K562 (cell line): ENCODE measurements around the gene TPD52L1. TPM values are rescaled to one million over a fixed set of nuclear protein-coding genes. Genes with fewer than 3 reads are reported as not detected.
A peak's percentile ranks its signal among the peaks of the same experiment; 100 is the strongest.

Source experiments
- ATAC-seq: fragments of 200-7000 bp; cut with Tn5 transposase; 3 replicates; pipeline ENCODE4 v1.9.1; 2020; ENCODE audit warnings: moderate library complexity
- BruUV-seq: library from RNA; stranded (reverse); fragments of 400-500 nt; replicated peaks from 2 replicates; lab custom pipeline; 2021; lab: Mats Ljungman, UMichigan
- CTCF ChIA-PET: fragments of 300-600 bp; formaldehyde crosslinking; extraction: SDS; loops from one replicate; lab custom pipeline; 2021; ENCODE audit warnings: low intra/inter-chr PET ratio; lab: Yijun Ruan, JAX
- POLR2A ChIA-PET: fragments of 300-600, 350-650 bp; sonication (Branson Sonifier 250); formaldehyde crosslinking; extraction: SDS; loops from one replicate; lab custom pipeline; 2021; ENCODE audit warnings: antibody characterized with exemption, inconsistent platforms; lab: Yijun Ruan, JAX
- DNase-seq, 4 experiments: peaks; one replicate each; pipeline versions ENCODE4 v3.0.0 to v3.0.0-alpha.2; 2011 to 2018; ENCODE audit warnings: low spot score in 3 of 4, mixed read lengths in 3 of 4; ENCODE audit errors: extremely low read depth in 1 of 4
- FAIRE-seq: peaks from 2 replicates; lab custom pipeline; 2011; peaks lifted over from hg19 to GRCh38; lab: Jason Lieb, UNC
- H2AFZ ChIP-seq: 2 replicates; pipeline ENCODE4 v1.6.0; 2011; ENCODE audit warnings: low read depth, low read length, control low read depth, inconsistent platforms
- H3K27ac ChIP-seq: fragments of 200-600 bp; 3 replicates; pipeline ENCODE4 v1.8.0; 2011; ENCODE audit warnings: low read depth, mild to moderate bottlenecking, control low read depth, inconsistent platforms, low read length, moderate library complexity, mixed read lengths; ENCODE audit errors: extremely low read depth
- H3K27me3 ChIP-seq, 2 experiments: fragments of 300-600 bp in 1 of 2; 2 replicates in 1 of 2; 3 replicates in 1 of 2; pipeline versions ENCODE4 v1.6.0 to v1.8.0; 2011; ENCODE audit warnings: inconsistent platforms in 2 of 2, low read length in 2 of 2, mild to moderate bottlenecking in 1 of 2, mixed read lengths in 1 of 2, moderate library complexity in 1 of 2; ENCODE audit not compliant: control insufficient read depth in 2 of 2, insufficient read depth in 2 of 2
- H3K36me3 ChIP-seq: fragments of 300-600 bp; 3 replicates; pipeline ENCODE4 v1.8.0; 2011; ENCODE audit warnings: mild to moderate bottlenecking, low read length, inconsistent platforms; ENCODE audit not compliant: control insufficient read depth, insufficient read depth
- H3K4me1 ChIP-seq, 2 experiments: fragments of 200-600 bp in 1 of 2; replicated peaks in 1 of 2; 2 replicates in 1 of 2; 3 replicates in 1 of 2; pipeline versions ENCODE4 v1.5.1 to v1.8.0; 2011; ENCODE audit warnings: inconsistent platforms in 2 of 2, low read length in 2 of 2, mild to moderate bottlenecking in 1 of 2, mixed read lengths in 1 of 2, moderate library complexity in 1 of 2; ENCODE audit not compliant: control insufficient read depth in 2 of 2, insufficient read depth in 2 of 2
- H3K4me2 ChIP-seq: 2 replicates; pipeline ENCODE4 v1.6.1; 2011; ENCODE audit warnings: low read length, control low read depth, inconsistent platforms, mixed read lengths; ENCODE audit not compliant: insufficient read depth
- H3K4me3 ChIP-seq: fragments of 200-600 bp; sonication (generic), shearing (Covaris generic); 2 replicates; pipeline ENCODE4 v1.5.1; 2016; ENCODE audit warnings: control low read depth, inconsistent platforms
- H3K79me2 ChIP-seq: fragments of 200-600 bp; 3 replicates; pipeline ENCODE4 v1.8.0; 2011; ENCODE audit warnings: low read length, inconsistent platforms; ENCODE audit not compliant: control insufficient read depth, insufficient read depth
- H3K9ac ChIP-seq, 2 experiments: 2 replicates each; pipeline versions ENCODE4 v1.6.0 to v1.6.1; 2011; ENCODE audit warnings: low read depth in 2 of 2, low read length in 2 of 2, control low read depth in 1 of 2, inconsistent platforms in 1 of 2, mild to moderate bottlenecking in 1 of 2, mixed read lengths in 1 of 2; ENCODE audit not compliant: insufficient read depth in 1 of 2
- H3K9me1 ChIP-seq: one replicate; pipeline ENCODE4 v1.6.0; 2011; ENCODE audit warnings: inconsistent platforms, mild to moderate bottlenecking, low read length, moderate library complexity; ENCODE audit not compliant: control insufficient read depth, insufficient read depth
- H3K9me3 ChIP-seq: replicated peaks from 2 replicates; pipeline ENCODE4 v1.5.1; 2011; ENCODE audit warnings: low read depth, low read length, inconsistent platforms; ENCODE audit not compliant: control insufficient read depth, insufficient read depth
- H4K20me1 ChIP-seq: replicated peaks from 2 replicates; pipeline ENCODE4 v1.6.1; 2011; ENCODE audit warnings: low read length, inconsistent platforms, mixed read lengths; ENCODE audit not compliant: control insufficient read depth, insufficient read depth
- RBM14 ChIP-seq: fragments of 200-400 bp; formaldehyde crosslinking; IDR thresholded peaks from 2 replicates; pipeline ENCODE4 v1.6.1; 2018; ENCODE audit warnings: low read depth, mild to moderate bottlenecking, low read length, moderate library complexity, borderline replicate concordance; ENCODE audit not compliant: insufficient read depth
- WGBS: fragments of 100-300 bp; shearing (Covaris generic); methylation state at CpG from one replicate; pipeline ENCODE4 v1.1.6; 2016; ENCODE audit warnings: low coverage, mixed read lengths; ENCODE audit not compliant: insufficient coverage; ENCODE audit errors: missing lambda C conversion rate; 5-methylcytosine and 5-hydroxymethylcytosine counted together
- in situ Hi-C: fragments of 300-500 bp; cut with MboI; formaldehyde crosslinking; loops from 4 replicates; pipeline ENCODE4 v1.15.0; 2018; ENCODE audit warnings: inconsistent platforms, mixed read lengths
- intact Hi-C: fragments of 100-400 bp; cut with micrococcal nuclease; formaldehyde crosslinking; loops from 2 replicates; pipeline ENCODE4 v1.14.2; 2022
- polyA plus RNA-seq, 8 experiments: library from polyadenylated mRNA; depleted of rRNA in 4 of 8; stranded (reverse) in 5 of 8; unstranded in 3 of 8; fragments of >200 nt; fragmentation: Nextera tagmentation in 2 of 8; fragmentation: Illumina TruSeq in 1 of 8; extraction: Ambion mirVana in 2 of 8; extraction: Trizol in 1 of 8; gene quantifications; 2 replicates each; pipeline versions ENCODE4 v1.2.1 to v1.2.3, GENCODE V29; 2011 to 2014; ENCODE audit warnings: inconsistent platforms in 1 of 8, missing spikeins in 1 of 8
- total RNA-seq, 7 experiments: library from RNA; depleted of rRNA in 6 of 7; stranded (reverse); fragments of >200 nt in 6 of 7; fragmentation: Illumina TruSeq in 2 of 7; extraction: Trizol in 2 of 7; gene quantifications; 2 replicates each; pipeline versions ENCODE4 v1.2.1 to v1.2.3, GENCODE V29; 2011 to 2021; ENCODE audit warnings: low replicate concordance in 1 of 7
- TF ChIP-seq, protein P1 (sequence below): fragments of 450-650 bp; IDR thresholded peaks from 2 replicates; pipeline ENCODE4 v1.6.1; 2016; ENCODE audit warnings: low read depth
- TF ChIP-seq, protein P2 (sequence below): fragments of 450-650 bp; IDR thresholded peaks from 2 replicates; pipeline ENCODE4 v1.6.1; 2016; ENCODE audit warnings: antibody characterized with exemption
- TF ChIP-seq, protein P3 (sequence below): fragments of 200-800 bp; sonication (Bioruptor generic); IDR thresholded peaks from 2 replicates; pipeline ENCODE4 v1.6.1; 2017; ENCODE audit warnings: missing genetic modification characterization, missing compliant biosample characterization

Gene TPD52L1
- total and polyA plus RNA-seq, 9 of the 15 experiments (the other 6 are each of a cell fraction or from before 2014, with no cell fraction given) = 12.9 to 149 (median 75.7) TPM

DNA sequence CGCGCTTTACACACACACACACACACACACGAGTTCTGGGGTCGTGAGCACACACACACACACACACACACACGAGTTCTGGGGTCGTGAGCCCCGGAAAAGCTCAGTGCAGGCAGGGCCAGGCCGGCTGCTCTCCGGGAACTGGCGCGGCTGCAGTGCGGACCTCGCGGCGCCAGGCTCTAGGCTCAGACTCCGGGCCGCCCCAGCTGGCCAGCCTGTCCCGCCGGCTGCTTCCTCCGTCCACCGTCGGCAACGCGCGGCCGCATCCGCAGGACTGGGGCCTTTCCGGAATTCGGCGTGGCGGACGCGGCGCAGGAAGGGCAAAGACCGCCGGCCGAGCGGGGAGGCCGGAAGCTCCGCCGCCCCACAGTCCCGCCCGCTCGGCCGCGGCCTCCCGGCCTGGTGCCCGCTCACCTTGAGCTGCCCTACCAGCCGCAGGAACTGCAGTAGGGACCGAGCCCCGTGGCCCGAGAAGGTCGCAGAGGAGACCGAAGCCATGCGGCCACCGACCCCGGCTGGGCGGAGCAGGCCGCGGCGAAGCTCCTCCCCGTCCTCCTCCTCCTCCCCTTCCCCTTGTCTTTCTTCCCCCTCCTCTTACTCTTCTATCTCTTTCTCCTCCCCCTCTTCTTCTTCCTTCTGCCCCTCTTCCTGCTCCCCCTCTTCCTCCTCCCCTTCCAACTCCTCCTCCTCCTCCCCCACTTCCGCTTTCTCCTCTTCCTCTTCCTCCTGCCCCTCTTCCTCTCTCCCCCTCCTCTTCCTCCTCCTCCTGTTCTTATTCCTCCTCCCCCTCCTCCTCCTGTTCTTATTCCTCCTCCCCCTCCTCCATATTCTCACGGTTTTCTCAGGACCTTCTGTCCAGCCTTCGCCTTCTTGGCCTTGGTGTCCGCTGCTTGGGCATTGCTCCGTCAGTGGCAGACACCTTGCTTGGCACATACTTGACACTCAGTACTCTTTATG lies 148.1 kb downstream of the TPD52L1 start, which contains the start of gene HDDC2:
Gene HDDC2 (minus strand): TSS at position 533 of the 957 bp plus-strand sequence. CDS start 35 bp downstream, at position 498.
- peaks cover 54% of the 10 kb centered on the region for H3K79me2 ChIP-seq
- peaks cover 11 to 51% of the 10 kb centered on the region in 2 experiments for H3K4me1 ChIP-seq
- FAIRE-seq (peak; percentile 46), DNase-seq (peak; percentile 83 to 89 (median 89)), ATAC-seq (peak; percentile 84)
- H2AFZ ChIP-seq = peak within 1 kb of the TSS; percentile 73
- H3K9me1 ChIP-seq = peaks cover 4% of the 10 kb centered on the region
- in situ Hi-C loops (loop anchor here (10.0 kb wide), 1 partner anchor 427 kb away; no protein-coding TSS in a partner anchor), intact Hi-C loops (loop anchor here (1.0 to 5.0 kb wide), 2 partner anchors 148 to 339 kb away; partner anchors contain the start of genes RNF217 and TPD52L1)
- ChIA-PET CTCF (no interaction called here), POLR2A (interaction anchor here (0.6 to 1.8 kb wide), 9 partner anchors 9 to 660 kb away, joined by 3 to 6 read pairs (median 4); no protein-coding TSS in a partner anchor)
- WGBS = 4% methylated on average over 45 of the region's 67 CpGs
- no peaks in the 10 kb centered on the region for H4K20me1 ChIP-seq
- H3K36me3 ChIP-seq = peaks cover 39% of the 10 kb centered on the region
- peak within 1 kb of the TSS; percentile 80 for H3K4me3 ChIP-seq
- H3K27me3 ChIP-seq = no peaks in the 10 kb centered on the region
- peak within 1 kb of the TSS; percentile 81 to 97 for H3K9ac ChIP-seq
- H3K9me3 ChIP-seq = 0 out of 2 replicates have a peak, but pooled peaks cover 3% of the 10 kb centered on the region
- H3K27ac ChIP-seq = peak within 1 kb of the TSS; percentile 96
- BruUV-seq = no TSS peak
- peak within 1 kb of the TSS; percentile 80 for H3K4me2 ChIP-seq
- TF ChIP-seq, protein P1, sequence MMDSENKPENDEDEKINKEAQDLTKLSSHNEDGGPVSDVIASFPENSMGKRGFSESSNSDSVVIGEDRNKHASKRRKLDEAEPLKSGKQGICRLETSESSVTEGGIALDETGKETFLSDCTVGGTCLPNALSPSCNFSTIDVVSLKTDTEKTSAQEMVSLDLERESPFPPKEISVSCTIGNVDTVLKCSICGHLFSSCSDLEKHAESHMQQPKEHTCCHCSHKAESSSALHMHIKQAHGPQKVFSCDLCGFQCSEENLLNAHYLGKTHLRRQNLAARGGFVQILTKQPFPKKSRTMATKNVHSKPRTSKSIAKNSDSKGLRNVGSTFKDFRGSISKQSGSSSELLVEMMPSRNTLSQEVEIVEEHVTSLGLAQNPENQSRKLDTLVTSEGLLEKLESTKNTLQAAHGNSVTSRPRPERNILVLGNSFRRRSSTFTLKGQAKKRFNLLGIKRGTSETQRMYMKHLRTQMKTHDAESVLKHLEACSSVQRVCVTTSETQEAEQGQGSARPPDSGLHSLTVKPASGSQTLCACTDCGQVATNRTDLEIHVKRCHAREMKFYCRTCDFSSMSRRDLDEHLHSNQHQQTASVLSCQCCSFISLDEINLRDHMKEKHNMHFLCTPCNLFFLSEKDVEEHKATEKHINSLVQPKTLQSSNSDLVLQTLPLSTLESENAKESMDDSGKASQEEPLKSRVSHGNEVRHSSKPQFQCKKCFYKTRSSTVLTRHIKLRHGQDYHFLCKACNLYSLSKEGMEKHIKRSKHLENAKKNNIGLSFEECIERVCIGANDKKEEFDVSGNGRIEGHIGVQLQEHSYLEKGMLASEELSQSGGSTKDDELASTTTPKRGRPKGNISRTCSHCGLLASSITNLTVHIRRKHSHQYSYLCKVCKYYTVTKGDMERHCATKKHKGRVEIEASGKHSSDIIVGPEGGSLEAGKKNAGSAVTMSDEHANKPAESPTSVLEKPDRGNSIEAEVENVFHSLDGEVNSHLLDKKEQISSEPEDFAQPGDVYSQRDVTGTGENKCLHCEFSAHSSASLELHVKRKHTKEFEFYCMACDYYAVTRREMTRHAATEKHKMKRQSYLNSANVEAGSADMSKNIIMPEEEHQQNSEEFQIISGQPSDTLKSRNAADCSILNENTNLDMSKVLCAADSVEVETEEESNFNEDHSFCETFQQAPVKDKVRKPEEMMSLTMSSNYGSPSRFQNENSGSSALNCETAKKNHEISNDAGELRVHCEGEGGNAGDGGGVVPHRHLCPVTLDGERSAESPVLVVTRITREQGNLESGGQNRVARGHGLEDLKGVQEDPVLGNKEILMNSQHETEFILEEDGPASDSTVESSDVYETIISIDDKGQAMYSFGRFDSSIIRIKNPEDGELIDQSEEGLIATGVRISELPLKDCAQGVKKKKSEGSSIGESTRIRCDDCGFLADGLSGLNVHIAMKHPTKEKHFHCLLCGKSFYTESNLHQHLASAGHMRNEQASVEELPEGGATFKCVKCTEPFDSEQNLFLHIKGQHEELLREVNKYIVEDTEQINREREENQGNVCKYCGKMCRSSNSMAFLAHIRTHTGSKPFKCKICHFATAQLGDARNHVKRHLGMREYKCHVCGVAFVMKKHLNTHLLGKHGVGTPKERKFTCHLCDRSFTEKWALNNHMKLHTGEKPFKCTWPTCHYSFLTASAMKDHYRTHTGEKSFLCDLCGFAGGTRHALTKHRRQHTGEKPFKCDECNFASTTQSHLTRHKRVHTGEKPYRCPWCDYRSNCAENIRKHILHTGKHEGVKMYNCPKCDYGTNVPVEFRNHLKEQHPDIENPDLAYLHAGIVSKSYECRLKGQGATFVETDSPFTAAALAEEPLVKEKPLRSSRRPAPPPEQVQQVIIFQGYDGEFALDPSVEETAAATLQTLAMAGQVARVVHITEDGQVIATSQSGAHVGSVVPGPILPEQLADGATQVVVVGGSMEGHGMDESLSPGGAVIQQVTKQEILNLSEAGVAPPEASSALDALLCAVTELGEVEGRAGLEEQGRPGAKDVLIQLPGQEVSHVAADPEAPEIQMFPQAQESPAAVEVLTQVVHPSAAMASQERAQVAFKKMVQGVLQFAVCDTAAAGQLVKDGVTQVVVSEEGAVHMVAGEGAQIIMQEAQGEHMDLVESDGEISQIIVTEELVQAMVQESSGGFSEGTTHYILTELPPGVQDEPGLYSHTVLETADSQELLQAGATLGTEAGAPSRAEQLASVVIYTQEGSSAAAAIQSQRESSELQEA = peak; percentile 58; the same call in 1 of the 2 replicates
- TF ChIP-seq RBM14 = peak; percentile 88; the same call in 1 of the 2 replicates
- TF ChIP-seq, protein P2, sequence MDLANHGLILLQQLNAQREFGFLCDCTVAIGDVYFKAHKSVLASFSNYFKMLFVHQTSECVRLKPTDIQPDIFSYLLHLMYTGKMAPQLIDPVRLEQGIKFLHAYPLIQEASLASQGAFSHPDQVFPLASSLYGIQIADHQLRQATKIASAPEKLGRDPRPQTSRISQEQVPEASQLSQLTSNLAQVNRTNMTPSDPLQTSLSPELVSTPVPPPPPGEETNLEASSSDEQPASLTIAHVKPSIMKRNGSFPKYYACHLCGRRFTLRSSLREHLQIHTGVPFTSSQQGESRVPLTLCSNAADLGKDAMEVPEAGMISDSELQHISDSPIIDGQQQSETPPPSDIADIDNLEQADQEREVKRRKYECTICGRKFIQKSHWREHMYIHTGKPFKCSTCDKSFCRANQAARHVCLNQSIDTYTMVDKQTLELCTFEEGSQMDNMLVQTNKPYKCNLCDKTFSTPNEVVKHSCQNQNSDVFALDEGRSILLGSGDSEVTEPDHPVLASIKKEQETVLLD = peak; percentile 95
- TF ChIP-seq, protein P3, sequence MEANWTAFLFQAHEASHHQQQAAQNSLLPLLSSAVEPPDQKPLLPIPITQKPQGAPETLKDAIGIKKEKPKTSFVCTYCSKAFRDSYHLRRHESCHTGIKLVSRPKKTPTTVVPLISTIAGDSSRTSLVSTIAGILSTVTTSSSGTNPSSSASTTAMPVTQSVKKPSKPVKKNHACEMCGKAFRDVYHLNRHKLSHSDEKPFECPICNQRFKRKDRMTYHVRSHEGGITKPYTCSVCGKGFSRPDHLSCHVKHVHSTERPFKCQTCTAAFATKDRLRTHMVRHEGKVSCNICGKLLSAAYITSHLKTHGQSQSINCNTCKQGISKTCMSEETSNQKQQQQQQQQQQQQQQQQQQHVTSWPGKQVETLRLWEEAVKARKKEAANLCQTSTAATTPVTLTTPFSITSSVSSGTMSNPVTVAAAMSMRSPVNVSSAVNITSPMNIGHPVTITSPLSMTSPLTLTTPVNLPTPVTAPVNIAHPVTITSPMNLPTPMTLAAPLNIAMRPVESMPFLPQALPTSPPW = peak; percentile 85
